CD4-positive, alpha-beta T cell (primary cell): ENCODE data around the gene SCGB1D4. TPM values are rescaled to one million over a fixed set of nuclear protein-coding genes. Genes with fewer than 3 reads are reported as not detected.

Source experiments
- ATAC-seq: fragments of 200-7000 bp; cut with Tn5 transposase; one replicate; pipeline ENCODE4 v1.10.0; 2022; ENCODE audit warnings: mild to moderate bottlenecking; ENCODE audit not compliant: poor library complexity
- CTCF ChIA-PET: fragments of 350-600 bp; sonication (Branson Sonifier 250); formaldehyde crosslinking; loops from one replicate; lab custom pipeline; 2021; ENCODE audit warnings: antibody characterized with exemption, inconsistent platforms; lab: Charles Lee
- POLR2A ChIA-PET: fragments of 350-600 bp; sonication (Branson Sonifier 250); formaldehyde crosslinking; loops from one replicate; lab custom pipeline; 2021; ENCODE audit warnings: antibody characterized with exemption, inconsistent platforms; lab: Charles Lee
- DNase-seq, 14 experiments: peaks; one replicate each; pipeline ENCODE4 v3.0.0-alpha.2; 2013 to 2020; ENCODE audit warnings: mixed read lengths in 2 of 14
- H3K27ac ChIP-seq, 2 donors: one replicate each; pipeline versions ENCODE4 v1.5.1 to v1.7.0; 2013; ENCODE audit warnings: low read length in 2 of 2, low read depth in 1 of 2, mild to moderate bottlenecking in 1 of 2
- H3K27me3 ChIP-seq, 2 experiments: 1 replicate in 1 of 2; 2 replicates in 1 of 2; pipeline versions ENCODE4 v1.6.1 to v1.7.0; 2013; ENCODE audit warnings: low read length in 2 of 2, control low read depth in 1 of 2, mild to moderate bottlenecking in 1 of 2, moderate library complexity in 1 of 2; ENCODE audit not compliant: insufficient read depth in 2 of 2, control insufficient read depth in 1 of 2
- H3K36me3 ChIP-seq: one replicate; pipeline ENCODE4 v1.6.1; 2013; ENCODE audit warnings: low read length, control low read depth; ENCODE audit not compliant: insufficient read depth
- H3K4me1 ChIP-seq: one replicate; pipeline ENCODE4 v1.6.1; 2013; ENCODE audit warnings: low read length, control low read depth; ENCODE audit not compliant: insufficient read depth
- H3K4me3 ChIP-seq: one replicate; pipeline ENCODE4 v1.5.1; 2013; ENCODE audit warnings: mild to moderate bottlenecking, low read length, moderate library complexity
- H3K9me3 ChIP-seq, 2 experiments: 1 replicate in 1 of 2; 2 replicates in 1 of 2; pipeline versions ENCODE4 v1.6.1 to v1.7.0; 2013; ENCODE audit warnings: low read length in 2 of 2, mild to moderate bottlenecking in 2 of 2, control low read depth in 1 of 2, moderate library complexity in 1 of 2; ENCODE audit not compliant: control insufficient read depth in 1 of 2, insufficient read depth in 1 of 2
- H3K27ac Mint-ChIP-seq: one replicate; pipeline ENCODE4 v1.8.0; 2020; ENCODE audit warnings: mixed read lengths
- H3K27me3 Mint-ChIP-seq: one replicate; pipeline ENCODE4 v1.8.0; 2021; ENCODE audit warnings: mixed read lengths
- H3K36me3 Mint-ChIP-seq: one replicate; pipeline ENCODE4 v1.8.0; 2021; ENCODE audit warnings: low read depth, mixed read lengths
- H3K4me1 Mint-ChIP-seq: one replicate; pipeline ENCODE4 v1.8.0; 2021; ENCODE audit warnings: low read depth, mixed read lengths
- H3K4me3 Mint-ChIP-seq: one replicate; pipeline ENCODE4 v1.8.0; 2020; ENCODE audit warnings: mild to moderate bottlenecking, mixed read lengths
- H3K9me3 Mint-ChIP-seq: one replicate; pipeline ENCODE4 v1.8.0; 2020; ENCODE audit warnings: mixed read lengths
- intact Hi-C, 2 experiments: fragments of 100-400 bp; cut with DNase I in 1 of 2; cut with micrococcal nuclease in 1 of 2; formaldehyde crosslinking; loops; one replicate each; pipeline versions ENCODE4 v1.15.1 to v1.9.0; 2023 to 2025; cut with DNase I, micrococcal nuclease
- total RNA-seq, 174 experiments: library from RNA in 2 of 174; stranded (reverse) in 2 of 174; gene quantifications; one replicate each; pipeline ENCODE4 v1.2.3 and lab custom pipeline; 2021 to 2026
- TF ChIP-seq, protein P1 (sequence below): fragments of 200-600 bp; IDR thresholded peaks from one replicate; pipeline ENCODE4 v1.8.0; 2022; ENCODE audit warnings: antibody characterized with exemption, mild to moderate bottlenecking

Gene SCGB1D4
- total RNA-seq, 2 experiments from 2014 or later, result not detected

DNA sequence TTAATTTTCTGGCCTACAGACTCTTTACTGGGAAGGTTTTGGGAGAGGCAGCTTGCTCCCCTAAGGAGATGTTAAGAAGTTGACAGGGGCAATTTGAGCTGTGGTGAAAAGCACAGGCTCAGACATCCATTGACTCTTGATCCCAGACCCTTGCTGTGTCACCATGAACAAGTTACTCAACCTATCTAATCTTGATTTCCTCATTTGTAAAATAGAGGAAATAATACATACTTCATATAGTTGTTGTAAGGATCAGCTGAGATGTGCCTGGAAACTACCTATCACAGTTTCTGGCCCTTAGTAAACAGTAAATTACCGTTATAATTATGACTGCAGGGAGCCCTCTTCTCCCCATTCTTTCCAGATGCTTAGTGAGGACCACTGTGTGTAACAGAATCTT lies 16.6 kb upstream of the SCGB1D4 start:
- H3K9me3 Mint-ChIP-seq, result no peaks in the 10 kb centered on the region
- CTCF ChIA-PET, result no interaction called here
- H3K9me3 ChIP-seq, result no peaks in the 10 kb centered on the region

GRCh38 chr11:62309991-62310390 lies 11.1 kb upstream of the SCGB1D4 start:
- Mint-ChIP-seq H3K27ac (no peak overlapping the region), H3K4me3 (peak overlapping the region; percentile 13), H3K36me3 (no peaks in the 10 kb centered on the region), H3K27me3 (peaks cover 65% of the 10 kb centered on the region), H3K4me1 (peaks cover 15% of the 10 kb centered on the region), H3K9me3 (no peaks in the 10 kb centered on the region)
- TF ChIP-seq, protein P1, sequence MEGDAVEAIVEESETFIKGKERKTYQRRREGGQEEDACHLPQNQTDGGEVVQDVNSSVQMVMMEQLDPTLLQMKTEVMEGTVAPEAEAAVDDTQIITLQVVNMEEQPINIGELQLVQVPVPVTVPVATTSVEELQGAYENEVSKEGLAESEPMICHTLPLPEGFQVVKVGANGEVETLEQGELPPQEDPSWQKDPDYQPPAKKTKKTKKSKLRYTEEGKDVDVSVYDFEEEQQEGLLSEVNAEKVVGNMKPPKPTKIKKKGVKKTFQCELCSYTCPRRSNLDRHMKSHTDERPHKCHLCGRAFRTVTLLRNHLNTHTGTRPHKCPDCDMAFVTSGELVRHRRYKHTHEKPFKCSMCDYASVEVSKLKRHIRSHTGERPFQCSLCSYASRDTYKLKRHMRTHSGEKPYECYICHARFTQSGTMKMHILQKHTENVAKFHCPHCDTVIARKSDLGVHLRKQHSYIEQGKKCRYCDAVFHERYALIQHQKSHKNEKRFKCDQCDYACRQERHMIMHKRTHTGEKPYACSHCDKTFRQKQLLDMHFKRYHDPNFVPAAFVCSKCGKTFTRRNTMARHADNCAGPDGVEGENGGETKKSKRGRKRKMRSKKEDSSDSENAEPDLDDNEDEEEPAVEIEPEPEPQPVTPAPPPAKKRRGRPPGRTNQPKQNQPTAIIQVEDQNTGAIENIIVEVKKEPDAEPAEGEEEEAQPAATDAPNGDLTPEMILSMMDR, result no peak
- ChIA-PET POLR2A (no interaction called here), CTCF (no interaction called here)
- peaks cover 14% of the 10 kb centered on the region for H3K4me1 ChIP-seq
- peaks cover 0 to 5% of the 10 kb centered on the region in 2 experiments for H3K9me3 ChIP-seq
- H3K36me3 ChIP-seq, result no peaks in the 10 kb centered on the region
- intact Hi-C loops, result loop anchor here (2.0 to 10.0 kb wide), 4 partner anchors 139 to 513 kb away; no protein-coding TSS in a partner anchor
- ATAC-seq, result no peak
- H3K27ac ChIP-seq, result no peak overlapping the region
- H3K4me3 ChIP-seq, result no peak overlapping the region
- peaks cover 5 to 20% of the 10 kb centered on the region in 2 experiments for H3K27me3 ChIP-seq
- DNase-seq, result peak in 1 of 14 experiments; percentile 21

More for the DNA sequence above, 16.6 kb upstream of the SCGB1D4 start:
- peaks cover 69% of the 10 kb centered on the region for H3K27me3 Mint-ChIP-seq
- TF ChIP-seq, protein P1, result no peak
- POLR2A ChIA-PET, result no interaction called here
- Histone ChIP-seq H3K27ac (no peak overlapping the region), H3K4me3 (no peak overlapping the region), H3K36me3 (no peaks in the 10 kb centered on the region), H3K4me1 (peaks cover 14% of the 10 kb centered on the region), H3K27me3 (peaks cover 5 to 20% of the 10 kb centered on the region in 2 experiments)
- ATAC-seq (no peak), DNase-seq (peak in 2 of 14 experiments; percentile 17 to 24)
- intact Hi-C loops, result loop anchor here in 1 of 2 experiments (10.0 kb wide), 1 partner anchor 441 kb away; no protein-coding TSS in a partner anchor
- no peak overlapping the region for H3K27ac Mint-ChIP-seq
- no peaks in the 10 kb centered on the region for H3K36me3 Mint-ChIP-seq
- H3K4me1 Mint-ChIP-seq, result peaks cover 15% of the 10 kb centered on the region
- no peak overlapping the region for H3K4me3 Mint-ChIP-seq

- TF ChIP-seq, protein P1, result no peak
- H3K4me3 ChIP-seq, result no peak overlapping the region
- intact Hi-C loops, result loop anchor here in 1 of 2 experiments (2.0 kb wide), 1 partner anchor 509 kb away; no protein-coding TSS in a partner anchor
- no peak for ATAC-seq
- H3K9me3 ChIP-seq, result peaks cover 0 to 5% of the 10 kb centered on the region in 2 experiments
- Mint-ChIP-seq H3K9me3 (no peaks in the 10 kb centered on the region), H3K4me1 (peaks cover 15% of the 10 kb centered on the region), H3K27me3 (peaks cover 50% of the 10 kb centered on the region), H3K27ac (no peak overlapping the region), H3K36me3 (no peaks in the 10 kb centered on the region), H3K4me3 (no peak overlapping the region)
- peaks cover 0 to 12% of the 10 kb centered on the region in 2 experiments for H3K27me3 ChIP-seq
- H3K36me3 ChIP-seq, result no peaks in the 10 kb centered on the region
- ChIA-PET CTCF (no interaction called here), POLR2A (no interaction called here)
- no peak for DNase-seq
- H3K4me1 ChIP-seq, result peaks cover 14% of the 10 kb centered on the region
- H3K27ac ChIP-seq, result no peak overlapping the region
These were observed 9.1 kb upstream of the SCGB1D4 start for GRCh38 chr11:62307950-62308349.
